ENCODE results near the gene NPPB. TPM values are rescaled to one million over a fixed set of nuclear protein-coding genes. Genes with fewer than 3 reads are reported as not detected.

NPPB gene
- total and polyA plus RNA-seq, 9 of the 15 experiments (the other 6 are each of a cell fraction or from before 2014, with no cell fraction given), result not detected

GRCh38 chr1:11842154-11843041, 16.3 kb downstream of the NPPB start (continued):
- TF ChIP-seq SFPQ (IDR thresholded peaks at IDR 0.05; ENCODE audit: low read depth, low read length) (no peak), KDM1A (IDR thresholded peaks at IDR 0.05) (peak; percentile 85 to 91; a peak in 3 of 4 replicates), MEIS2 (IDR thresholded peaks at IDR 0.05; ENCODE audit: partially characterized antibody) (peak; percentile 84), DACH1 (IDR thresholded peaks at IDR 0.05; ENCODE audit: partially characterized antibody) (peak; percentile 71), SMARCB1 (IDR thresholded peaks at IDR 0.05; ENCODE audit: insufficient read length, low read depth) (no peak), ZSCAN32 (CRISPR knock-in tag; IDR thresholded peaks at IDR 0.05) (no peak), SNIP1 (IDR thresholded peaks at IDR 0.05; ENCODE audit: low read depth) (no peak), CBX5 (IDR thresholded peaks at IDR 0.05; ENCODE audit: borderline replicate concordance, low read depth) (no peak), SMARCA4 (IDR thresholded peaks at IDR 0.05) (peak; percentile 97), RCOR1 (IDR thresholded peaks at IDR 0.05; ENCODE audit: borderline replicate concordance in 1 of 2, low read depth in 2 of 2, low read length in 2 of 2) (peak; percentile 71 to 98; a peak in 3 of 4 replicates), ZNF316 (IDR thresholded peaks at IDR 0.05) (no peak), ZNF639 (CRISPR knock-in tag; conservative IDR thresholded peaks at IDR 0.05 in 1 of 2, IDR thresholded peaks at IDR 0.05 in 1 of 2) (peak in 1 of 2 experiments; percentile 83; a peak in 2 of 4 replicates), ZNF263 (CRISPR knock-in tag; IDR thresholded peaks at IDR 0.05; ENCODE audit: borderline replicate concordance) (peak; percentile 20; the same call in 1 of the 2 replicates), SNAPC5 (CRISPR knock-in tag; IDR thresholded peaks at IDR 0.05) (no peak), LEF1 (IDR thresholded peaks at IDR 0.05) (peak; percentile 97), BCOR (IDR thresholded peaks at IDR 0.05) (peak; percentile 55; the same call in 1 of the 2 replicates), ZNF143 (CRISPR knock-in tag; IDR thresholded peaks at IDR 0.05) (peak; percentile 51; the same call in 1 of the 2 replicates), FOSL1 (tag; conservative IDR thresholded peaks at IDR 0.05) (peak; percentile 70), RERE (CRISPR knock-in tag; IDR thresholded peaks at IDR 0.05; ENCODE audit: borderline replicate concordance) (0 out of 2 replicates have a peak, but pooled peaks have one; percentile 73)

Measured in K562 (cell line).